GM12878 (cell line): ENCODE results near the gene HYI. TPM values are rescaled to one million over a fixed set of nuclear protein-coding genes. Genes with fewer than 3 reads are reported as not detected.

Source experiments
- ATAC-seq: fragments of 200-7000 bp; cut with Tn5 transposase; 3 replicates; pipeline ENCODE4 v1.9.1; 2020; ENCODE audit warnings: mild to moderate bottlenecking, moderate library complexity
- BruUV-seq: library from RNA; stranded (reverse); fragments of 400-500 nt; replicated peaks from 2 replicates; lab custom pipeline; 2021; lab: Mats Ljungman, UMichigan
- CTCF ChIA-PET: fragments of 300-600 bp; sonication (Branson Sonifier 250); formaldehyde crosslinking; extraction: SDS; loops from one replicate; lab custom pipeline; 2021; ENCODE audit warnings: inconsistent platforms; lab: Yijun Ruan, JAX
- POLR2A ChIA-PET: fragments of 350-600 bp; formaldehyde crosslinking; extraction: SDS; loops from one replicate; lab custom pipeline; 2021; ENCODE audit warnings: inconsistent platforms; lab: Charles Lee
- RAD21 ChIA-PET: fragments of 300-600 bp; sonication (Branson Sonifier 250); formaldehyde crosslinking; loops from one replicate; lab custom pipeline; 2023; ENCODE audit warnings: antibody characterized with exemption; ENCODE audit not compliant: unreplicated experiment; lab: Charles Lee
- SMC1A ChIA-PET: fragments of 300-600 bp; sonication (Branson Sonifier 250); formaldehyde crosslinking; loops from one replicate; lab custom pipeline; 2023; ENCODE audit not compliant: unreplicated experiment, uncharacterized antibody; lab: Charles Lee
- DNase-seq: peaks from one replicate; pipeline ENCODE4 v3.0.0-alpha.2; 2011; ENCODE audit warnings: low read depth, low spot score
- FAIRE-seq: peaks from 3 replicates; lab custom pipeline; 2011; peaks lifted over from hg19 to GRCh38; lab: Jason Lieb, UNC
- H2AFZ ChIP-seq: 2 replicates; pipeline ENCODE4 v1.6.0; 2011; ENCODE audit warnings: low read depth, low read length, control low read depth; ENCODE audit not compliant: control insufficient read depth
- H3K27ac ChIP-seq: 2 replicates; pipeline ENCODE4 v1.5.1; 2011; ENCODE audit warnings: control low read depth; ENCODE audit not compliant: control insufficient read depth, insufficient read depth
- H3K27me3 ChIP-seq, 2 experiments: replicated peaks in 1 of 2; 2 replicates each; pipeline versions ENCODE4 v1.6.0 to v1.6.1; 2011; ENCODE audit warnings: low read length in 1 of 2; ENCODE audit not compliant: control insufficient read depth in 2 of 2, insufficient read depth in 2 of 2
- H3K36me3 ChIP-seq, 2 experiments: 2 replicates each; pipeline ENCODE4 v1.5.1; 2011; ENCODE audit warnings: low read length in 1 of 2; ENCODE audit not compliant: control insufficient read depth in 2 of 2, insufficient read depth in 2 of 2
- H3K4me1 ChIP-seq: 2 replicates; pipeline ENCODE4 v1.6.1; 2011; ENCODE audit warnings: mild to moderate bottlenecking, low read length, moderate library complexity, mixed read lengths; ENCODE audit not compliant: control insufficient read depth, insufficient read depth
- H3K4me2 ChIP-seq: 2 replicates; pipeline ENCODE4 v1.6.0; 2011; ENCODE audit warnings: control low read depth; ENCODE audit not compliant: control insufficient read depth, insufficient read depth
- H3K4me3 ChIP-seq: fragments of 200-600 bp; sonication (generic); 2 replicates; pipeline ENCODE4 v1.5.1; 2016
- H3K79me2 ChIP-seq: 2 replicates; pipeline ENCODE4 v1.6.0; 2011; ENCODE audit warnings: low read length; ENCODE audit not compliant: control insufficient read depth, insufficient read depth
- H3K9ac ChIP-seq: 2 replicates; pipeline ENCODE4 v1.8.0; 2011; ENCODE audit warnings: low read length, control low read depth, mixed read lengths; ENCODE audit not compliant: control insufficient read depth, insufficient read depth
- H3K9me3 ChIP-seq: replicated peaks from 3 replicates; pipeline ENCODE4 v1.5.1; 2011; ENCODE audit warnings: mild to moderate bottlenecking, low read length; ENCODE audit not compliant: control insufficient read depth, insufficient read depth
- H4K20me1 ChIP-seq: 2 replicates; pipeline ENCODE4 v1.6.0; 2011; ENCODE audit not compliant: control insufficient read depth, insufficient read depth
- FOXK2 ChIP-seq: fragments of 450-650 bp; IDR thresholded peaks from 2 replicates; pipeline ENCODE4 v1.6.1; 2017; ENCODE audit warnings: mild to moderate bottlenecking, moderate library complexity
- JUND ChIP-seq: IDR thresholded peaks from 2 replicates; pipeline ENCODE4 v1.6.1; 2012; ENCODE audit warnings: low read depth, mild to moderate bottlenecking, low read length, improper control_type of control experiment, moderate library complexity
- PKNOX1 ChIP-seq: fragments of 450-650 bp; IDR thresholded peaks from 2 replicates; pipeline ENCODE4 v1.6.1; 2016; ENCODE audit warnings: mild to moderate bottlenecking
- SPI1 ChIP-seq: IDR thresholded peaks from 2 replicates; pipeline ENCODE4 v1.6.1; 2011; ENCODE audit warnings: low read depth, mild to moderate bottlenecking, low read length, moderate library complexity, borderline replicate concordance; ENCODE audit not compliant: insufficient read depth
- YY1 ChIP-seq: IDR thresholded peaks from 2 replicates; pipeline ENCODE4 v1.6.1; 2011; ENCODE audit warnings: low read depth, mild to moderate bottlenecking, low read length
- ZZZ3 ChIP-seq: IDR thresholded peaks from 2 replicates; pipeline ENCODE4 v1.6.1; 2011; ENCODE audit warnings: low read depth; ENCODE audit not compliant: control insufficient read depth, insufficient read length
- WGBS: methylation state at CpG from one replicate; pipeline ENCODE4 v1.1.6; 2016; ENCODE audit warnings: low lambda C conversion rate; ENCODE audit not compliant: insufficient replicate concordance, insufficient coverage; ENCODE audit errors: missing lambda C conversion rate; 5-methylcytosine and 5-hydroxymethylcytosine counted together
- in situ Hi-C: fragments of 300-500 bp; cut with MboI; formaldehyde crosslinking; loops from 9 replicates; pipeline ENCODE4 v1.14.3; 2018; ENCODE audit warnings: mixed read lengths
- intact Hi-C: fragments of 100-400 bp; cut with micrococcal nuclease; formaldehyde crosslinking; loops from one replicate; pipeline ENCODE4 v1.14.2; 2022; ENCODE audit not compliant: unreplicated experiment
- polyA plus RNA-seq, 11 experiments: library from polyadenylated mRNA; depleted of rRNA in 4 of 11; unstranded in 6 of 11; stranded (reverse) in 5 of 11; fragments of >200 nt; fragmentation: Nextera tagmentation in 4 of 11; fragmentation: Illumina TruSeq in 1 of 11; extraction: Ambion mirVana in 4 of 11; extraction: Trizol in 1 of 11; gene quantifications; 1 replicate in 1 of 11; 2 replicates in 10 of 11; pipeline versions ENCODE4 v1.2.1 to v1.2.3, GENCODE V29; 2011 to 2016; ENCODE audit warnings: inconsistent platforms in 2 of 11, missing spikeins in 2 of 11, low read depth in 1 of 11
- total RNA-seq, 4 experiments: library from RNA; depleted of rRNA in 3 of 4; stranded (reverse); fragments of >200 nt in 3 of 4; fragmentation: Illumina TruSeq in 1 of 4; extraction: Trizol in 1 of 4; gene quantifications; 2 replicates each; pipeline versions ENCODE4 v1.2.1 to v1.2.3, GENCODE V29; 2013 to 2021
- TF ChIP-seq, protein P1 (sequence below): fragments of 450-650 bp; IDR thresholded peaks from 2 replicates; pipeline ENCODE4 v1.6.1; 2017; ENCODE audit warnings: low read depth, mild to moderate bottlenecking, moderate library complexity
- TF ChIP-seq, protein P2 (sequence below): IDR thresholded peaks from 2 replicates; pipeline ENCODE4 v1.6.1; 2011; ENCODE audit warnings: low read depth, low read length, improper control_type of control experiment, borderline replicate concordance

The HYI gene
- total and polyA plus RNA-seq, 10 of the 15 experiments (the other 5 are each of a cell fraction or from before 2014, with no cell fraction given): 0.27 to 5.5 (median 2.0) TPM

DNA sequence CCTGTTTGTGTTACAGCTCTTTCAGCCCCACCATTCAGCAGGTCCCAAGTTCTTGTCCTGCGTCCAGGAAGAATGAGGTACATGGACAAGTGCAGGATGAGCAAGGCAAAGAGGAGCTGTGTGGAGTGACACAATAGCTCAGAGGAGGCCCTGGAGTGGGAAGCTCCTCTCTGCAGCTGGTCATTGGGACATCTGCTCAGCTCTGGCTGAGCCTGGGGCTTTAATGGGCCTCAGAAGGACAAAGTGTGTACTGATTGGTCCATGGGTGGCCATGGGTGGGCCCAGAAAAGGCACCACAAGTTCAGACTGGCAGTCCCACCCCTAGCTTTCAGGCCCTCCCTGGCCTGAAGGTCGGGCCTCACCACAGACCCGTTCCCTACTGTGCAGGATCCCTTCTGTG lies 14.7 kb upstream of the HYI start:
- ChIA-PET RAD21 (no interaction called here), POLR2A (interaction anchor here (1.0 kb wide), 1 partner anchor 13 kb away, joined by 3 read pairs; no protein-coding TSS in a partner anchor), CTCF (interaction anchor here (1.3 kb wide), 1 partner anchor 10 kb away, joined by 3 read pairs; no protein-coding TSS in a partner anchor), SMC1A (no interaction called here)
- in situ Hi-C loops (no loop called here), intact Hi-C loops (no loop called here)
- TF ChIP-seq SPI1 (no peak), ZZZ3 (no peak), PKNOX1 (no peak), YY1 (no peak), FOXK2 (no peak), JUND (no peak)
- TF ChIP-seq, protein P1, sequence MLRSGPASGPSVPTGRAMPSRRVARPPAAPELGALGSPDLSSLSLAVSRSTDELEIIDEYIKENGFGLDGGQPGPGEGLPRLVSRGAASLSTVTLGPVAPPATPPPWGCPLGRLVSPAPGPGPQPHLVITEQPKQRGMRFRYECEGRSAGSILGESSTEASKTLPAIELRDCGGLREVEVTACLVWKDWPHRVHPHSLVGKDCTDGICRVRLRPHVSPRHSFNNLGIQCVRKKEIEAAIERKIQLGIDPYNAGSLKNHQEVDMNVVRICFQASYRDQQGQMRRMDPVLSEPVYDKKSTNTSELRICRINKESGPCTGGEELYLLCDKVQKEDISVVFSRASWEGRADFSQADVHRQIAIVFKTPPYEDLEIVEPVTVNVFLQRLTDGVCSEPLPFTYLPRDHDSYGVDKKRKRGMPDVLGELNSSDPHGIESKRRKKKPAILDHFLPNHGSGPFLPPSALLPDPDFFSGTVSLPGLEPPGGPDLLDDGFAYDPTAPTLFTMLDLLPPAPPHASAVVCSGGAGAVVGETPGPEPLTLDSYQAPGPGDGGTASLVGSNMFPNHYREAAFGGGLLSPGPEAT: no peak
- TF ChIP-seq, protein P2, sequence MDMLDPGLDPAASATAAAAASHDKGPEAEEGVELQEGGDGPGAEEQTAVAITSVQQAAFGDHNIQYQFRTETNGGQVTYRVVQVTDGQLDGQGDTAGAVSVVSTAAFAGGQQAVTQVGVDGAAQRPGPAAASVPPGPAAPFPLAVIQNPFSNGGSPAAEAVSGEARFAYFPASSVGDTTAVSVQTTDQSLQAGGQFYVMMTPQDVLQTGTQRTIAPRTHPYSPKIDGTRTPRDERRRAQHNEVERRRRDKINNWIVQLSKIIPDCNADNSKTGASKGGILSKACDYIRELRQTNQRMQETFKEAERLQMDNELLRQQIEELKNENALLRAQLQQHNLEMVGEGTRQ: no peak
- Histone ChIP-seq H3K9ac (no peak overlapping the region), H3K36me3 (no peaks in the 10 kb centered on the region), H2AFZ (no peak overlapping the region), H3K79me2 (no peaks in the 10 kb centered on the region), H3K4me1 (no peaks in the 10 kb centered on the region; the same call in 1 of the 2 replicates), H3K27me3 (no peaks in the 10 kb centered on the region), H3K9me3 (no peaks in the 10 kb centered on the region), H3K4me3 (no peak overlapping the region), H3K4me2 (no peak overlapping the region), H4K20me1 (no peaks in the 10 kb centered on the region), H3K27ac (no peak overlapping the region)
- DNase-seq (no peak), FAIRE-seq (no peak), ATAC-seq (no peak)
- BruUV-seq: no TSS peak
- 26% methylated on average over 3 of the region's 3 CpGs for WGBS
